Sigmoid colon (tissue), 4 donors: ENCODE data around the gene PSD.

Source experiments
- POLR2A ChIP-seq, 2 donors: fragments of 450-650 bp; IDR thresholded peaks; one replicate each; pipeline ENCODE4 v1.6.1; 2016; ENCODE audit warnings: antibody characterized with exemption in 2 of 2, mild to moderate bottlenecking in 2 of 2, moderate library complexity in 2 of 2
- POLR2AphosphoS5 ChIP-seq, 4 donors: sonication (generic); formaldehyde crosslinking; IDR thresholded peaks; one replicate each; pipeline ENCODE4 v1.6.1; 2017; ENCODE audit warnings: antibody characterized with exemption in 4 of 4
- TF ChIP-seq, protein P1 (sequence below), 4 experiments: fragments of 450-650 bp in 3 of 4; fragments of 200-600 bp in 1 of 4; IDR thresholded peaks; one replicate each; pipeline ENCODE4 v1.5.1; 2016 to 2019; ENCODE audit warnings: antibody characterized with exemption in 4 of 4, mild to moderate bottlenecking in 3 of 4, moderate library complexity in 2 of 4

DNA sequence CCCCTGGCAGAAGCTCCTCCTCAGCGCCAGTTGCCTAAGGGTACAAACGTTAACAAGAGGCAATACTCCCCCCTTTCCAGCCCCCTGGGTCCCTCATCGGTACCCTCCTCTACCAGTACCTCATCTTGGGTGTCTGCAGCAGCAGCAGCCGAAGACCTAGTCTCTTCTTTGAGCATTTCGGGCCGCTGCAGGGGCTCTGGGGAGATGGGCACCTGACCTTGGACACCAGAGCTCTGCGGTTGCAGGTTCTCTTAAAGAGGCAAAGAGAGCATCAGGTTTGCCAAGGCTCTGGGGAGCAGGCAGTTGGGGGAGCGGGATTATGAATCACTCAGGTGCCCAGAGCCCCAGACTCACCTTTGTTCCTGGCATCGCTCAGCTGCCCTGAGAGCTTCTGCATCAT is 5.6 kb upstream of the PSD start:
- TF ChIP-seq, protein P1, sequence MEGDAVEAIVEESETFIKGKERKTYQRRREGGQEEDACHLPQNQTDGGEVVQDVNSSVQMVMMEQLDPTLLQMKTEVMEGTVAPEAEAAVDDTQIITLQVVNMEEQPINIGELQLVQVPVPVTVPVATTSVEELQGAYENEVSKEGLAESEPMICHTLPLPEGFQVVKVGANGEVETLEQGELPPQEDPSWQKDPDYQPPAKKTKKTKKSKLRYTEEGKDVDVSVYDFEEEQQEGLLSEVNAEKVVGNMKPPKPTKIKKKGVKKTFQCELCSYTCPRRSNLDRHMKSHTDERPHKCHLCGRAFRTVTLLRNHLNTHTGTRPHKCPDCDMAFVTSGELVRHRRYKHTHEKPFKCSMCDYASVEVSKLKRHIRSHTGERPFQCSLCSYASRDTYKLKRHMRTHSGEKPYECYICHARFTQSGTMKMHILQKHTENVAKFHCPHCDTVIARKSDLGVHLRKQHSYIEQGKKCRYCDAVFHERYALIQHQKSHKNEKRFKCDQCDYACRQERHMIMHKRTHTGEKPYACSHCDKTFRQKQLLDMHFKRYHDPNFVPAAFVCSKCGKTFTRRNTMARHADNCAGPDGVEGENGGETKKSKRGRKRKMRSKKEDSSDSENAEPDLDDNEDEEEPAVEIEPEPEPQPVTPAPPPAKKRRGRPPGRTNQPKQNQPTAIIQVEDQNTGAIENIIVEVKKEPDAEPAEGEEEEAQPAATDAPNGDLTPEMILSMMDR (IDR thresholded peaks at IDR 0.05), result no peak
- no peak for TF ChIP-seq POLR2A (IDR thresholded peaks at IDR 0.05)
- no peak for TF ChIP-seq POLR2AphosphoS5 (IDR thresholded peaks at IDR 0.05)
